ENCODE data around the gene ACOT7.
"Not testable (repeated sequence)": the region's sequence is repeated elsewhere in the genome, so short reads cannot be mapped to it uniquely, and the experiment has no call there.

The ACOT7 gene

GRCh38 chr1:6316240-6317097 is 77.1 kb downstream of the ACOT7 start:
- no peak for DNase-seq
- Mint-ChIP-seq H3K27ac (no peak overlapping the region), H3K9me3 (no peaks in the 10 kb centered on the region), H3K27me3 (no peaks in the 10 kb centered on the region), H3K4me1 (ENCODE audit: low read depth) (no peaks in the 10 kb centered on the region), H3K36me3 (ENCODE audit: low read depth) (peaks cover 48% of the 10 kb centered on the region), H3K4me3 (no peak overlapping the region)

- no peak overlapping the region for H3K27ac Mint-ChIP-seq
- no peaks in the 10 kb centered on the region for H3K9me3 Mint-ChIP-seq
- H3K4me3 Mint-ChIP-seq = no peak overlapping the region
- no peak for DNase-seq
- no peaks in the 10 kb centered on the region for H3K4me1 Mint-ChIP-seq (ENCODE audit: low read depth)
- peaks cover 38% of the 10 kb centered on the region for H3K36me3 Mint-ChIP-seq (ENCODE audit: low read depth)
- no peaks in the 10 kb centered on the region for H3K27me3 Mint-ChIP-seq
These were observed 79.1 kb downstream of the ACOT7 start for GRCh38 chr1:6314503-6314902.

- no peaks in the 10 kb centered on the region for H3K9me3 Mint-ChIP-seq
- no peak overlapping the region for H3K27ac Mint-ChIP-seq
- no peaks in the 10 kb centered on the region for H3K4me1 Mint-ChIP-seq (ENCODE audit: low read depth)
- no peak overlapping the region for H3K4me3 Mint-ChIP-seq
- no peaks in the 10 kb centered on the region for H3K27me3 Mint-ChIP-seq
- peaks cover 38% of the 10 kb centered on the region for H3K36me3 Mint-ChIP-seq (ENCODE audit: low read depth)
- no peak for DNase-seq
These were observed 80.0 kb downstream of the ACOT7 start for GRCh38 chr1:6313393-6314200.

GRCh38 chr1:6310116-6310848 is 83.3 kb downstream of the ACOT7 start:
- H3K9me3 Mint-ChIP-seq = no peaks in the 10 kb centered on the region
- H3K4me3 Mint-ChIP-seq = no peak overlapping the region
- H3K4me1 Mint-ChIP-seq (ENCODE audit: low read depth) = no peaks in the 10 kb centered on the region
- no peak overlapping the region for H3K27ac Mint-ChIP-seq
- no peak for DNase-seq
- H3K27me3 Mint-ChIP-seq = no peaks in the 10 kb centered on the region
- H3K36me3 Mint-ChIP-seq (ENCODE audit: low read depth) = peaks cover 25% of the 10 kb centered on the region

- no peak overlapping the region for H3K4me3 Mint-ChIP-seq
- H3K27me3 Mint-ChIP-seq = no peaks in the 10 kb centered on the region
- H3K36me3 Mint-ChIP-seq (ENCODE audit: low read depth) = peaks cover 20% of the 10 kb centered on the region
- no peak for DNase-seq
- no peaks in the 10 kb centered on the region for H3K9me3 Mint-ChIP-seq
- no peaks in the 10 kb centered on the region for H3K4me1 Mint-ChIP-seq (ENCODE audit: low read depth)
- no peak overlapping the region for H3K27ac Mint-ChIP-seq
These were observed 84.0 kb downstream of the ACOT7 start for GRCh38 chr1:6309564-6309963.

- no peak for DNase-seq
- no peak overlapping the region for H3K27ac Mint-ChIP-seq
These were observed 85.1 kb downstream of the ACOT7 start for GRCh38 chr1:6308449-6308848.

GRCh38 chr1:6307682-6308081 is 85.9 kb downstream of the ACOT7 start:
- peaks cover 19% of the 10 kb centered on the region for H3K36me3 Mint-ChIP-seq (ENCODE audit: low read depth)
- H3K4me3 Mint-ChIP-seq; H3K4me1 Mint-ChIP-seq (ENCODE audit: low read depth); H3K27me3 Mint-ChIP-seq; H3K27ac Mint-ChIP-seq; H3K9me3 Mint-ChIP-seq; DNase-seq: not testable (repeated sequence)

More at GRCh38 chr1:6308449-6308848, 85.1 kb downstream of the ACOT7 start:
- H3K36me3 Mint-ChIP-seq (ENCODE audit: low read depth) = peaks cover 21% of the 10 kb centered on the region
- H3K9me3 Mint-ChIP-seq = no peaks in the 10 kb centered on the region
- no peaks in the 10 kb centered on the region for H3K4me1 Mint-ChIP-seq (ENCODE audit: low read depth)
- no peaks in the 10 kb centered on the region for H3K27me3 Mint-ChIP-seq
- no peak overlapping the region for H3K4me3 Mint-ChIP-seq

GRCh38 chr1:6307099-6307498 is 86.5 kb downstream of the ACOT7 start:
- Mint-ChIP-seq H3K36me3 (ENCODE audit: low read depth) (peaks cover 21% of the 10 kb centered on the region), H3K9me3 (no peaks in the 10 kb centered on the region), H3K27ac (no peak overlapping the region), H3K4me3 (no peak overlapping the region), H3K27me3 (no peaks in the 10 kb centered on the region), H3K4me1 (ENCODE audit: low read depth) (no peaks in the 10 kb centered on the region)
- DNase-seq = no peak

- DNase-seq = no peak
- H3K27ac Mint-ChIP-seq = no peak overlapping the region
These were observed 90.1 kb downstream of the ACOT7 start for GRCh38 chr1:6303397-6304012.

GRCh38 chr1:6302568-6302967 is 91.0 kb downstream of the ACOT7 start:
- Mint-ChIP-seq H3K4me3 (no peak overlapping the region), H3K4me1 (ENCODE audit: low read depth) (no peaks in the 10 kb centered on the region), H3K27me3 (no peaks in the 10 kb centered on the region), H3K27ac (no peak overlapping the region), H3K36me3 (ENCODE audit: low read depth) (peaks cover 34% of the 10 kb centered on the region), H3K9me3 (no peaks in the 10 kb centered on the region)
- no peak for DNase-seq

More at GRCh38 chr1:6303397-6304012, 90.1 kb downstream of the ACOT7 start:
- no peak overlapping the region for H3K4me3 Mint-ChIP-seq
- H3K27me3 Mint-ChIP-seq = no peaks in the 10 kb centered on the region
- H3K4me1 Mint-ChIP-seq (ENCODE audit: low read depth) = no peaks in the 10 kb centered on the region
- H3K9me3 Mint-ChIP-seq = no peaks in the 10 kb centered on the region
- H3K36me3 Mint-ChIP-seq (ENCODE audit: low read depth) = peaks cover 34% of the 10 kb centered on the region

GRCh38 chr1:6301526-6301925 is 92.0 kb downstream of the ACOT7 start:
- Mint-ChIP-seq H3K9me3 (no peaks in the 10 kb centered on the region), H3K36me3 (ENCODE audit: low read depth) (peaks cover 25% of the 10 kb centered on the region), H3K4me3 (no peak overlapping the region), H3K27ac (no peak overlapping the region), H3K27me3 (no peaks in the 10 kb centered on the region), H3K4me1 (ENCODE audit: low read depth) (no peaks in the 10 kb centered on the region)
- no peak for DNase-seq

GRCh38 chr1:6300342-6301048 is 93.1 kb downstream of the ACOT7 start:
- no peaks in the 10 kb centered on the region for H3K9me3 Mint-ChIP-seq
- H3K27ac Mint-ChIP-seq = no peak overlapping the region
- peaks cover 21% of the 10 kb centered on the region for H3K36me3 Mint-ChIP-seq (ENCODE audit: low read depth)
- no peaks in the 10 kb centered on the region for H3K27me3 Mint-ChIP-seq
- H3K4me1 Mint-ChIP-seq (ENCODE audit: low read depth) = no peaks in the 10 kb centered on the region
- no peak for DNase-seq
- H3K4me3 Mint-ChIP-seq = no peak overlapping the region

- H3K27ac Mint-ChIP-seq = no peak overlapping the region
- H3K36me3 Mint-ChIP-seq (ENCODE audit: low read depth) = peaks cover 27% of the 10 kb centered on the region
- DNase-seq = no peak
- no peaks in the 10 kb centered on the region for H3K4me1 Mint-ChIP-seq (ENCODE audit: low read depth)
- no peak overlapping the region for H3K4me3 Mint-ChIP-seq
- no peaks in the 10 kb centered on the region for H3K27me3 Mint-ChIP-seq
- no peaks in the 10 kb centered on the region for H3K9me3 Mint-ChIP-seq
These were observed 93.9 kb downstream of the ACOT7 start for GRCh38 chr1:6299557-6300165.

Measured in activated T-cell treated with anti-CD3 and anti-CD28 coated beads, Interleukin-2, amount 50 U/mL, for 24 hours (primary cell).